ENCODE measurements around the gene CD164. TPM values are rescaled to one million over a fixed set of nuclear protein-coding genes. Genes with fewer than 3 reads are reported as not detected.

Gene CD164
- total and polyA plus RNA-seq, 2 donors (not counting 3 experiments of a cell fraction or from before 2014, with no cell fraction given), result 116 to 172 TPM

- DNase-seq (ENCODE audit: low read depth, low spot score) (no peak), FAIRE-seq (no peak)
- dilution Hi-C loops (cut with MboI; ENCODE audit: extremely low pct_ligation_motif_present, low sequenced_read_pairs), result no loop called here
- H3K9me1 ChIP-seq (replicated peaks; ENCODE audit: control insufficient read depth, extremely low read depth, insufficient read depth, low read length), result no peaks in the 10 kb centered on the region
- H3K27me3 ChIP-seq (ENCODE audit: control insufficient read depth in 2 of 2, insufficient read depth in 2 of 2, low read length in 2 of 2), result no peaks in the 10 kb centered on the region
- no peak overlapping the region for H2AFZ ChIP-seq (ENCODE audit: low read depth, low read length)
- H3K79me2 ChIP-seq (ENCODE audit: control insufficient read depth, insufficient read depth, low read length), result peaks cover 7% of the 10 kb centered on the region
- no peak for TF ChIP-seq JUN (IDR thresholded peaks at IDR 0.05; ENCODE audit: borderline replicate concordance, insufficient read depth, insufficient read length, low read depth)
- TF ChIP-seq POLR2AphosphoS5 (IDR thresholded peaks at IDR 0.05; ENCODE audit: insufficient read depth, low read depth, low read length), result no peak
- TF ChIP-seq POLR2A (IDR thresholded peaks at IDR 0.05; ENCODE audit: low read depth, low read length), result no peak
- TF ChIP-seq, protein P1, sequence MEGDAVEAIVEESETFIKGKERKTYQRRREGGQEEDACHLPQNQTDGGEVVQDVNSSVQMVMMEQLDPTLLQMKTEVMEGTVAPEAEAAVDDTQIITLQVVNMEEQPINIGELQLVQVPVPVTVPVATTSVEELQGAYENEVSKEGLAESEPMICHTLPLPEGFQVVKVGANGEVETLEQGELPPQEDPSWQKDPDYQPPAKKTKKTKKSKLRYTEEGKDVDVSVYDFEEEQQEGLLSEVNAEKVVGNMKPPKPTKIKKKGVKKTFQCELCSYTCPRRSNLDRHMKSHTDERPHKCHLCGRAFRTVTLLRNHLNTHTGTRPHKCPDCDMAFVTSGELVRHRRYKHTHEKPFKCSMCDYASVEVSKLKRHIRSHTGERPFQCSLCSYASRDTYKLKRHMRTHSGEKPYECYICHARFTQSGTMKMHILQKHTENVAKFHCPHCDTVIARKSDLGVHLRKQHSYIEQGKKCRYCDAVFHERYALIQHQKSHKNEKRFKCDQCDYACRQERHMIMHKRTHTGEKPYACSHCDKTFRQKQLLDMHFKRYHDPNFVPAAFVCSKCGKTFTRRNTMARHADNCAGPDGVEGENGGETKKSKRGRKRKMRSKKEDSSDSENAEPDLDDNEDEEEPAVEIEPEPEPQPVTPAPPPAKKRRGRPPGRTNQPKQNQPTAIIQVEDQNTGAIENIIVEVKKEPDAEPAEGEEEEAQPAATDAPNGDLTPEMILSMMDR (IDR thresholded peaks at IDR 0.05; ENCODE audit: extremely low read depth in 1 of 2, insufficient read depth in 1 of 2, low read depth in 1 of 2, low read length in 2 of 2), result no peak
- TF ChIP-seq FOS (IDR thresholded peaks at IDR 0.05; ENCODE audit: borderline replicate concordance, insufficient read depth, low read length), result no peak
- no peak for TF ChIP-seq EZH2 (IDR thresholded peaks at IDR 0.05; ENCODE audit: borderline replicate concordance, low read depth, low read length, severe bottlenecking)
- TF ChIP-seq GATA2 (IDR thresholded peaks at IDR 0.05; ENCODE audit: insufficient read depth, insufficient read length, low read depth, low read length), result no peak
- TF ChIP-seq, protein P2, sequence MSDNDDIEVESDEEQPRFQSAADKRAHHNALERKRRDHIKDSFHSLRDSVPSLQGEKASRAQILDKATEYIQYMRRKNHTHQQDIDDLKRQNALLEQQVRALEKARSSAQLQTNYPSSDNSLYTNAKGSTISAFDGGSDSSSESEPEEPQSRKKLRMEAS (IDR thresholded peaks at IDR 0.05; ENCODE audit: insufficient read depth, insufficient read length), result no peak
- no peak for TF ChIP-seq MYC (IDR thresholded peaks at IDR 0.05; ENCODE audit: low read depth, low read length)
- H3K4me3 ChIP-seq (replicated peaks in 1 of 3; ENCODE audit: insufficient read depth in 1 of 3, low read depth in 1 of 3, low read length in 3 of 3), result no peak overlapping the region
- POLR2A ChIA-PET, result no interaction called here
- H3K4me2 ChIP-seq (ENCODE audit: insufficient read depth, low read length), result no peak overlapping the region
- intact Hi-C loops (cut with micrococcal nuclease), result no loop called here
- no peak overlapping the region for H3K27ac ChIP-seq (ENCODE audit: insufficient read depth, low read depth, low read length)
- H3K4me1 ChIP-seq (ENCODE audit: control insufficient read depth, extremely low read depth, insufficient read depth, low read length), result no peaks in the 10 kb centered on the region
- no TSS peak for BruUV-seq (replicated peaks)
- CTCF ChIA-PET, result no interaction called here
- H3K36me3 ChIP-seq (ENCODE audit: control insufficient read depth in 2 of 2, extremely low read depth in 1 of 2, insufficient read depth in 2 of 2, low read length in 2 of 2), result peaks cover 7 to 20% of the 10 kb centered on the region in 2 experiments
- no peaks in the 10 kb centered on the region for H3K9me3 ChIP-seq (replicated peaks; ENCODE audit: control insufficient read depth, insufficient read depth, low read length)
- H3K9ac ChIP-seq (replicated peaks; ENCODE audit: extremely low read depth, insufficient read depth, low read length), result no peak overlapping the region
- H4K20me1 ChIP-seq (replicated peaks; ENCODE audit: control insufficient read depth, extremely low read depth, insufficient read depth, low read length), result peaks cover 3% of the 10 kb centered on the region
Observed at GRCh38 chr6:109363753-109364152, 18.5 kb downstream of the CD164 start.

Measured in endothelial cell of umbilical vein (primary cell).